HepG2 (cell line): ENCODE data around the gene YY1. TPM values are rescaled to one million over a fixed set of nuclear protein-coding genes. Genes with fewer than 3 reads are reported as not detected.

ENCODE experiments used
- ATAC-seq: fragments of 200-7000 bp; cut with Tn5 transposase; 3 replicates; pipeline ENCODE4 v1.9.1; 2020; ENCODE audit warnings: mild to moderate bottlenecking, moderate library complexity
- BruUV-seq: library from RNA; stranded (reverse); fragments of 400-500 nt; replicated peaks from 2 replicates; lab custom pipeline; 2021; lab: Mats Ljungman, UMichigan
- CTCF ChIA-PET: fragments of 300-600 bp; formaldehyde crosslinking; extraction: SDS; loops from one replicate; lab custom pipeline; 2021; ENCODE audit warnings: low total read pairs, inconsistent platforms, low intra/inter-chr PET ratio; lab: Yijun Ruan, JAX
- POLR2A ChIA-PET: fragments of 350-600 bp; sonication (Branson Sonifier 250); formaldehyde crosslinking; loops from one replicate; lab custom pipeline; 2020; ENCODE audit warnings: antibody characterized with exemption, inconsistent platforms; lab: Yijun Ruan, JAX
- DNase-seq: peaks from one replicate; pipeline ENCODE4 v3.0.0-alpha.2; 2015; ENCODE audit warnings: low spot score
- FAIRE-seq: peaks from 3 replicates; lab custom pipeline; 2011; peaks lifted over from hg19 to GRCh38; lab: Jason Lieb, UNC
- H2AFZ ChIP-seq: one replicate; pipeline ENCODE4 v1.6.1; 2011; ENCODE audit warnings: low read length, inconsistent platforms
- H3K27ac ChIP-seq: fragments of 300-600 bp; 3 replicates; pipeline ENCODE4 v1.8.0; 2011; ENCODE audit warnings: mixed run types, mild to moderate bottlenecking, mixed read lengths, low read length, inconsistent platforms; ENCODE audit not compliant: insufficient read depth; ENCODE audit errors: extremely low read length
- H3K27me3 ChIP-seq, 2 experiments: fragments of 200-600 bp in 1 of 2; 2 replicates in 1 of 2; 3 replicates in 1 of 2; pipeline versions ENCODE4 v1.6.0 to v1.8.0; 2011; ENCODE audit warnings: low read length in 2 of 2, mild to moderate bottlenecking in 2 of 2, moderate library complexity in 2 of 2, inconsistent platforms in 1 of 2; ENCODE audit not compliant: insufficient read depth in 2 of 2, control insufficient read depth in 1 of 2
- H3K36me3 ChIP-seq, 2 experiments: fragments of 200-600 bp in 1 of 2; replicated peaks in 1 of 2; 2 replicates in 1 of 2; 3 replicates in 1 of 2; pipeline versions ENCODE4 v1.5.1 to v1.8.0; 2011; ENCODE audit warnings: low read length in 2 of 2, inconsistent platforms in 1 of 2; ENCODE audit not compliant: insufficient read depth in 2 of 2, control insufficient read depth in 1 of 2
- H3K4me1 ChIP-seq: 2 replicates; pipeline ENCODE4 v1.5.1; 2012; ENCODE audit warnings: low read length, inconsistent platforms; ENCODE audit not compliant: insufficient read depth
- H3K4me2 ChIP-seq: 2 replicates; pipeline ENCODE4 v1.6.0; 2011; ENCODE audit warnings: low read depth, low read length, inconsistent platforms
- H3K4me3 ChIP-seq, 3 experiments: fragments of 200-600 bp in 1 of 3; sonication (generic), shearing (Covaris generic) in 1 of 3; replicated peaks in 1 of 3; 2 replicates each; pipeline ENCODE4 v1.5.1; 2011 to 2016; ENCODE audit warnings: low read length in 3 of 3, inconsistent platforms in 2 of 3, low read depth in 2 of 3, mild to moderate bottlenecking in 2 of 3, control low read depth in 1 of 3, mixed read lengths in 1 of 3; ENCODE audit not compliant: insufficient read depth in 1 of 3
- H3K79me2 ChIP-seq: one replicate; pipeline ENCODE4 v1.6.1; 2011; ENCODE audit warnings: low read length, inconsistent platforms; ENCODE audit not compliant: insufficient read depth
- H3K9ac ChIP-seq: 2 replicates; pipeline ENCODE4 v1.6.0; 2011; ENCODE audit warnings: mild to moderate bottlenecking, low read depth, low read length, inconsistent platforms; ENCODE audit not compliant: insufficient read depth
- H3K9me3 ChIP-seq: 2 replicates; pipeline ENCODE4 v1.5.1; 2012; ENCODE audit warnings: mild to moderate bottlenecking, low read length
- H4K20me1 ChIP-seq: 2 replicates; pipeline ENCODE4 v1.6.0; 2011; ENCODE audit warnings: inconsistent platforms, mild to moderate bottlenecking, low read length, moderate library complexity; ENCODE audit not compliant: insufficient read depth
- AGO2 ChIP-seq: fragments of 200-400 bp; formaldehyde crosslinking; optimal IDR thresholded peaks from 2 replicates; pipeline ENCODE3; 2017; ENCODE audit warnings: mild to moderate bottlenecking, low read depth, low read length, moderate library complexity
- CBFB ChIP-seq: sonication (generic); formaldehyde crosslinking; IDR thresholded peaks from 2 replicates; pipeline ENCODE4 v1.4.0; 2020; ENCODE audit warnings: missing genetic modification reagents
- DNMT1 ChIP-seq: sonication (generic); formaldehyde crosslinking; IDR thresholded peaks from 2 replicates; pipeline ENCODE4 v1.5.1; 2020; ENCODE audit warnings: mild to moderate bottlenecking, missing genetic modification reagents
- HINFP ChIP-seq: sonication (generic); formaldehyde crosslinking; IDR thresholded peaks from 2 replicates; pipeline ENCODE4 v1.4.0; 2020; ENCODE audit warnings: low read depth, mild to moderate bottlenecking, missing genetic modification reagents
- MED8 ChIP-seq: sonication (generic); formaldehyde crosslinking; IDR thresholded peaks from 2 replicates; pipeline ENCODE4 v1.8.1; 2023; ENCODE audit warnings: mild to moderate bottlenecking, missing genetic modification reagents; ENCODE audit not compliant: insufficient replicate concordance
- NPAS2 ChIP-seq: sonication (generic); formaldehyde crosslinking; IDR thresholded peaks from 2 replicates; pipeline ENCODE4 v1.8.0; 2022; ENCODE audit warnings: mild to moderate bottlenecking, missing genetic modification reagents, borderline replicate concordance
- SP4 ChIP-seq: sonication (generic); formaldehyde crosslinking; IDR thresholded peaks from 2 replicates; pipeline ENCODE4 v1.8.1; 2023; ENCODE audit warnings: mild to moderate bottlenecking, missing genetic modification reagents
- TAF15 ChIP-seq: fragments of 200-400 bp; formaldehyde crosslinking; IDR thresholded peaks from one replicate; pipeline ENCODE4 v1.6.1; 2018; ENCODE audit warnings: mild to moderate bottlenecking, low read depth, low read length; ENCODE audit not compliant: poor library complexity, severe bottlenecking
- ZNF12 ChIP-seq: sonication (generic); formaldehyde crosslinking; IDR thresholded peaks from 2 replicates; pipeline ENCODE4 v1.5.0; 2020; ENCODE audit warnings: missing genetic modification reagents
- ZNF124 ChIP-seq: sonication (generic); formaldehyde crosslinking; IDR thresholded peaks from 2 replicates; pipeline ENCODE4 v1.4.0; 2020; ENCODE audit warnings: missing genetic modification reagents
- ZNF44 ChIP-seq: sonication (generic); formaldehyde crosslinking; IDR thresholded peaks from 2 replicates; pipeline ENCODE4 v1.5.1; 2020; ENCODE audit warnings: mild to moderate bottlenecking, missing genetic modification reagents
- ZNF496 ChIP-seq: sonication (generic); formaldehyde crosslinking; IDR thresholded peaks from 2 replicates; pipeline ENCODE4 v1.8.1; 2023; ENCODE audit warnings: mild to moderate bottlenecking, moderate library complexity, missing genetic modification reagents; ENCODE audit not compliant: insufficient replicate concordance
- ZNF619 ChIP-seq: sonication (generic); formaldehyde crosslinking; IDR thresholded peaks from 2 replicates; pipeline ENCODE4 v1.4.0; 2020; ENCODE audit warnings: mild to moderate bottlenecking, missing genetic modification reagents
- WGBS: methylation state at CpG from one replicate; pipeline ENCODE4 v1.1.6; 2017; ENCODE audit warnings: low lambda C conversion rate; 5-methylcytosine and 5-hydroxymethylcytosine counted together
- in situ Hi-C: cut with HindIII; loops from 2 replicates; pipeline ENCODE4 v1.10.0; 2017; ENCODE audit warnings: low pct_unique_long_range_greater_than_20kb; ENCODE audit not compliant: extremely low pct_ligation_motif_present
- intact Hi-C: fragments of 100-400 bp; cut with micrococcal nuclease; formaldehyde crosslinking; loops from one replicate; pipeline ENCODE4 v1.10.0; 2022; ENCODE audit not compliant: unreplicated experiment
- polyA plus RNA-seq, 8 experiments: library from polyadenylated mRNA; depleted of rRNA in 3 of 8; stranded (reverse) in 7 of 8; unstranded in 1 of 8; fragments of >200 nt; fragmentation: Illumina TruSeq in 4 of 8; extraction: Trizol in 4 of 8; gene quantifications; 2 replicates each; pipeline versions ENCODE4 v1.2.1 to v1.2.3, GENCODE V29; 2011 to 2016; ENCODE audit warnings: low read depth in 4 of 8, missing spikeins in 1 of 8, mixed read lengths in 1 of 8; ENCODE audit not compliant: insufficient read depth in 1 of 8
- total RNA-seq, 5 experiments: library from RNA; depleted of rRNA; stranded (reverse); fragments of >200 nt; fragmentation: Illumina TruSeq; extraction: Trizol; gene quantifications; 2 replicates each; pipeline ENCODE4 v1.2.3, GENCODE V29; 2016; ENCODE audit warnings: low read depth in 1 of 5

The YY1 gene
- total and polyA plus RNA-seq, 2 of the 13 experiments (the other 11 are each of a cell fraction or from before 2014, with no cell fraction given), result 29.4 to 68.1 TPM

GRCh38 chr14:100298551-100299237, 59.8 kb downstream of the YY1 start:
- no peaks in the 10 kb centered on the region; a peak in 1 of 5 replicates for H3K36me3 ChIP-seq
- no peaks in the 10 kb centered on the region for H3K79me2 ChIP-seq
- DNase-seq, result no peak
- CTCF ChIA-PET, result no interaction called here
- H3K4me1 ChIP-seq, result peaks cover 22% of the 10 kb centered on the region
- intact Hi-C loops (no loop called here), in situ Hi-C loops (no loop called here)
- H4K20me1 ChIP-seq, result no peaks in the 10 kb centered on the region
- H3K27me3 ChIP-seq, result no peaks in the 10 kb centered on the region
- no peak for FAIRE-seq
- ATAC-seq, result no peak
- H3K4me3 ChIP-seq, result no peak overlapping the region
- no peak overlapping the region for H3K9ac ChIP-seq
- no peak overlapping the region for H3K4me2 ChIP-seq
- WGBS, result 91% methylated on average over 12 of the region's 14 CpGs
- BruUV-seq, result no TSS peak
- TF ChIP-seq MED8, result no peak
- TF ChIP-seq ZNF44, result no peak
- TF ChIP-seq ZNF619 (CRISPR knock-in tag), result no peak
- no peaks in the 10 kb centered on the region for H3K9me3 ChIP-seq
- H3K27ac ChIP-seq, result no peak overlapping the region
- H2AFZ ChIP-seq, result no peak overlapping the region
- POLR2A ChIA-PET, result no interaction called here

DNA sequence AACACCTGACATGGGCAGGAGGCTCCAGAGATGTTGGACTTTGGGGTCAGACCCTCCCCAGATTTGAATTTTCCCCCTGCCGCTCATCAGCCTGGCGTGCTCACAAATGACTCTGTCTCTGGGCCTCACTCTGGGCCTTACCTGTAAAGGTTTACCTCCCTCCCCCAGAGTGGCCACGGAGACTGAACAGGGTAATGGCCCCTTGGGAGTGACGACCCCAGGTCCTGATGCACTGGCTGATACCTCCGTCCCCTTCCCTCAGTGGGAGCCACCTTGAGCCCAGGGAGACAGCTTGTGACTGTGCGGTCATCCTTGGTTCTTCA, 60.3 kb downstream of the YY1 start:
- Histone ChIP-seq H2AFZ (no peak overlapping the region), H3K36me3 (no peaks in the 10 kb centered on the region; a peak in 1 of 5 replicates), H3K9me3 (no peaks in the 10 kb centered on the region), H4K20me1 (no peaks in the 10 kb centered on the region; the same call in 1 of the 2 replicates), H3K79me2 (no peaks in the 10 kb centered on the region), H3K9ac (no peak overlapping the region), H3K4me2 (no peak overlapping the region), H3K4me3 (no peak overlapping the region), H3K4me1 (peaks cover 18% of the 10 kb centered on the region), H3K27me3 (no peaks in the 10 kb centered on the region), H3K27ac (no peak overlapping the region)
- FAIRE-seq (no peak), ATAC-seq (no peak), DNase-seq (no peak)
- BruUV-seq, result no TSS peak
- CTCF ChIA-PET, result no interaction called here
- intact Hi-C loops, result no loop called here
- TF ChIP-seq NPAS2 (no peak), ZNF124 (CRISPR knock-in tag) (no peak), SP4 (no peak), CBFB (CRISPR knock-in tag) (no peak), TAF15 (no peak), HINFP (no peak), AGO2 (no peak), ZNF496 (CRISPR knock-in tag) (no peak), DNMT1 (CRISPR knock-in tag) (no peak), ZNF12 (CRISPR knock-in tag) (no peak)
- WGBS, result 87% methylated on average over 3 of the region's 6 CpGs
- in situ Hi-C loops, result no loop called here
- POLR2A ChIA-PET, result no interaction called here
